ENCODE data around the gene NT5M. TPM values are rescaled to one million over a fixed set of nuclear protein-coding genes. Genes with fewer than 3 reads are reported as not detected.

The NT5M gene
- total and polyA plus RNA-seq, 9 of the 15 experiments (the other 6 are each of a cell fraction or from before 2014, with no cell fraction given), result 0.24 to 10.1 (median 3.4) TPM

- CTCF ChIA-PET (ENCODE audit: low intra/inter-chr PET ratio), result no interaction called here
- Histone ChIP-seq H3K9me1 (ENCODE audit: control insufficient read depth, insufficient read depth, low read length) (no peaks in the 10 kb centered on the region), H4K20me1 (replicated peaks; ENCODE audit: control insufficient read depth, insufficient read depth, low read length) (no peaks in the 10 kb centered on the region), H3K4me3 (no peak overlapping the region), H2AFZ (ENCODE audit: low read depth, low read length) (no peak overlapping the region), H3K4me1 (replicated peaks in 1 of 2; ENCODE audit: control insufficient read depth in 2 of 2, insufficient read depth in 2 of 2, low read length in 2 of 2) (no peaks in the 10 kb centered on the region), H3K27ac (ENCODE audit: extremely low read depth, low read depth, low read length) (no peak overlapping the region), H3K36me3 (ENCODE audit: control insufficient read depth, insufficient read depth, low read length) (peaks cover 72% of the 10 kb centered on the region), H3K79me2 (ENCODE audit: control insufficient read depth, insufficient read depth, low read length) (no peaks in the 10 kb centered on the region), H3K4me2 (ENCODE audit: insufficient read depth, low read length) (no peak overlapping the region), H3K9ac (ENCODE audit: insufficient read depth in 1 of 2, low read depth in 2 of 2, low read length in 2 of 2) (no peak overlapping the region), H3K9me3 (replicated peaks; ENCODE audit: control insufficient read depth, insufficient read depth, low read depth, low read length) (no peaks in the 10 kb centered on the region), H3K27me3 (ENCODE audit: control insufficient read depth in 2 of 2, insufficient read depth in 2 of 2, low read length in 2 of 2) (no peaks in the 10 kb centered on the region)
- BruUV-seq (replicated peaks), result no TSS peak
- intact Hi-C loops (cut with micrococcal nuclease), result no loop called here
- POLR2A ChIA-PET, result interaction anchor here (0.8 to 0.9 kb wide), 2 partner anchors 11 to 17 kb away, joined by 3 read pairs; partner anchors contain the start of gene COPS3
- no peak for TF ChIP-seq HMG20B (CRISPR knock-in tag; IDR thresholded peaks at IDR 0.05)
- 53% methylated on average over 2 of the region's 2 CpGs for WGBS (ENCODE audit: insufficient coverage, low coverage, missing lambda C conversion rate)
- ATAC-seq (no peak), DNase-seq (ENCODE audit: extremely low read depth in 1 of 4, low spot score in 3 of 4) (no peak), FAIRE-seq (no peak)
- in situ Hi-C loops (cut with MboI), result no loop called here
Observed at GRCh38 chr17:17264430-17264829, 38.7 kb upstream of the NT5M start.

- no TSS peak for BruUV-seq (replicated peaks)
- H3K9me1 ChIP-seq (ENCODE audit: control insufficient read depth, insufficient read depth, low read length), result no peaks in the 10 kb centered on the region
- H3K27ac ChIP-seq (ENCODE audit: extremely low read depth, low read depth, low read length), result no peak overlapping the region
- ChIA-PET POLR2A (interaction anchor here (1.0 to 1.3 kb wide), 3 partner anchors 8 to 17 kb away, joined by 3 to 10 read pairs (median 3); no protein-coding TSS in a partner anchor), CTCF (ENCODE audit: low intra/inter-chr PET ratio) (no interaction called here)
- no peak for FAIRE-seq
- TF ChIP-seq CTCF (IDR thresholded peaks at IDR 0.05 in 2 of 3, conservative IDR thresholded peaks at IDR 0.05 in 1 of 3; ENCODE audit: insufficient read depth in 2 of 3, low read depth in 1 of 3, low read length in 3 of 3), result peak; percentile 25 to 37 (median 36); a peak in 4 of 6 replicates
- no peak for TF ChIP-seq ZNF143 (CRISPR knock-in tag; IDR thresholded peaks at IDR 0.05)
- TF ChIP-seq ZNF384 (IDR thresholded peaks at IDR 0.05; ENCODE audit: low read depth, low read length), result peak; percentile 48; the same call in 1 of the 2 replicates
- in situ Hi-C loops (cut with MboI), result no loop called here
- no peak overlapping the region; a peak in 1 of 4 replicates for H3K9ac ChIP-seq (ENCODE audit: insufficient read depth in 1 of 2, low read depth in 2 of 2, low read length in 2 of 2)
- H3K4me3 ChIP-seq, result no peak overlapping the region
- ATAC-seq, result no peak; the same call in 2 of the 3 replicates
- H3K4me2 ChIP-seq (ENCODE audit: insufficient read depth, low read length), result no peak overlapping the region
- no peaks in the 10 kb centered on the region for H3K9me3 ChIP-seq (replicated peaks; ENCODE audit: control insufficient read depth, insufficient read depth, low read depth, low read length)
- no peaks in the 10 kb centered on the region for H3K4me1 ChIP-seq (replicated peaks in 1 of 2; ENCODE audit: control insufficient read depth in 2 of 2, insufficient read depth in 2 of 2, low read length in 2 of 2)
- H3K36me3 ChIP-seq (ENCODE audit: control insufficient read depth, insufficient read depth, low read length), result peaks cover 78% of the 10 kb centered on the region; the same call in 2 of the 3 replicates
- no peaks in the 10 kb centered on the region for H4K20me1 ChIP-seq (replicated peaks; ENCODE audit: control insufficient read depth, insufficient read depth, low read length)
- DNase-seq (ENCODE audit: extremely low read depth in 1 of 4, low spot score in 3 of 4), result no peak
- H3K79me2 ChIP-seq (ENCODE audit: control insufficient read depth, insufficient read depth, low read length), result peaks cover 24% of the 10 kb centered on the region
- intact Hi-C loops (cut with micrococcal nuclease), result no loop called here
- WGBS (ENCODE audit: insufficient coverage, low coverage, missing lambda C conversion rate), result 93% methylated on average over 5 of the region's 9 CpGs
- H3K27me3 ChIP-seq (ENCODE audit: control insufficient read depth in 2 of 2, insufficient read depth in 2 of 2, low read length in 2 of 2), result no peaks in the 10 kb centered on the region
- no peak overlapping the region for H2AFZ ChIP-seq (ENCODE audit: low read depth, low read length)
Observed at GRCh38 chr17:17269926-17270773, 33.0 kb upstream of the NT5M start.

Data from K562 (cell line).